ENCODE results near the gene ATP8B3.

Gene ATP8B3

GRCh38 chr19:1818549-1819195, 6.6 kb upstream of the ATP8B3 start (continued):
- TF ChIP-seq ZNF768 (tag by site-specific recombination; IDR thresholded peaks at IDR 0.05) (no peak), ZNF174 (tag by site-specific recombination; IDR thresholded peaks at IDR 0.05) (no peak), ZNF211 (tag by site-specific recombination; IDR thresholded peaks at IDR 0.05; ENCODE audit: low read depth) (no peak), ZNF423 (tag by site-specific recombination; IDR thresholded peaks at IDR 0.05) (no peak), ZNF571 (tag by site-specific recombination; IDR thresholded peaks at IDR 0.05) (no peak)

DNA sequence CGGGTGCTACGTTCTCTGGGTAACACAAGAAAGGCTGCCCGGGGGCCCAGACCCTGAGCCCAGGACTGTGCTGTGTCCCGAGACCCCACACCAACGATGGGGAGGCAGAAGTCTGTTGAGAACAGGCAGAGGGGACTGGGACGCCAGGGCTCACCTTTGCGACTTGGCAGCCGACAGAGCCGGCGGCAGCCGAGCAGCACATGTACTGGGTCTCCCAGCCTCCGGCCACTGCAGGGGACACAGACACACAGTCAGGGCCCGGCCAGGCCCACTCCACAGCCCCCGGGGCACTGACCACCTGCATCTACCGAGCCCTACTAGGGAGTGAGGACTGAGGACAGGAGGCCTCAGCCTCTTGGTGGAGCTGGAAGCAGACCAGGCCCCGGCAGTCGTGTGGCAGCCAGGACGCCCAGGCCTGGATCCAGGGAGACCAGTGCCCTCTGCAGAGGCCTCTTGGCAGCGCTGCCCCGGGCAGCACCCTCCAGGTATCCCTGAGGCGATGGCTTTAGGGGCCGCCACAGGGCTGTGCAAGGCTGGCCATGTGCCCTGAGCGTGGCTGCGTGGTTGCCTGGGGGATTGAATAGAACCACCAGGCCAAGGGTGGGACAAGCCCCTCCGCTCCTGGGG, 5.6 kb upstream of the ATP8B3 start:
- POLR2A ChIA-PET, result no interaction called here
- no peaks in the 10 kb centered on the region for H3K9me3 ChIP-seq (ENCODE audit: control insufficient read depth, insufficient read depth, low read depth, low read length)
- H3K36me3 ChIP-seq (ENCODE audit: control insufficient read depth in 2 of 2, insufficient read depth in 1 of 2, low read length in 2 of 2), result peaks cover 7 to 73% of the 10 kb centered on the region in 2 experiments; a peak in 2 of 3 replicates
- TF ChIP-seq OVOL3 (tag by site-specific recombination; IDR thresholded peaks at IDR 0.05) (no peak), ZNF488 (tag by site-specific recombination; IDR thresholded peaks at IDR 0.05) (no peak), ZNF701 (tag by site-specific recombination; IDR thresholded peaks at IDR 0.05) (no peak), ZNF391 (tag by site-specific recombination; IDR thresholded peaks at IDR 0.05; ENCODE audit: borderline replicate concordance, low read depth) (no peak), ZNF580 (tag by site-specific recombination; IDR thresholded peaks at IDR 0.05) (no peak), ZNF623 (tag by site-specific recombination; IDR thresholded peaks at IDR 0.05) (no peak), ZNF785 (tag by site-specific recombination; IDR thresholded peaks at IDR 0.05) (no peak), ZBTB21 (tag by site-specific recombination; IDR thresholded peaks at IDR 0.05) (no peak), SP7 (tag by site-specific recombination; IDR thresholded peaks at IDR 0.05) (no peak), HOXC10 (CRISPR knock-in tag; IDR thresholded peaks at IDR 0.05) (no peak), ZNF560 (tag by site-specific recombination; IDR thresholded peaks at IDR 0.05; ENCODE audit: borderline replicate concordance) (no peak), ZBTB8A (tag by site-specific recombination; IDR thresholded peaks at IDR 0.05) (no peak), ZXDB (tag by site-specific recombination; IDR thresholded peaks at IDR 0.05) (no peak), ZNF677 (tag by site-specific recombination; IDR thresholded peaks at IDR 0.05) (no peak), EGR2 (tag by site-specific recombination; IDR thresholded peaks at IDR 0.05; ENCODE audit: low read depth) (no peak), ZNF791 (tag by site-specific recombination; IDR thresholded peaks at IDR 0.05) (no peak), SCRT2 (tag by site-specific recombination; IDR thresholded peaks at IDR 0.05) (no peak)
- TF ChIP-seq, protein P1, sequence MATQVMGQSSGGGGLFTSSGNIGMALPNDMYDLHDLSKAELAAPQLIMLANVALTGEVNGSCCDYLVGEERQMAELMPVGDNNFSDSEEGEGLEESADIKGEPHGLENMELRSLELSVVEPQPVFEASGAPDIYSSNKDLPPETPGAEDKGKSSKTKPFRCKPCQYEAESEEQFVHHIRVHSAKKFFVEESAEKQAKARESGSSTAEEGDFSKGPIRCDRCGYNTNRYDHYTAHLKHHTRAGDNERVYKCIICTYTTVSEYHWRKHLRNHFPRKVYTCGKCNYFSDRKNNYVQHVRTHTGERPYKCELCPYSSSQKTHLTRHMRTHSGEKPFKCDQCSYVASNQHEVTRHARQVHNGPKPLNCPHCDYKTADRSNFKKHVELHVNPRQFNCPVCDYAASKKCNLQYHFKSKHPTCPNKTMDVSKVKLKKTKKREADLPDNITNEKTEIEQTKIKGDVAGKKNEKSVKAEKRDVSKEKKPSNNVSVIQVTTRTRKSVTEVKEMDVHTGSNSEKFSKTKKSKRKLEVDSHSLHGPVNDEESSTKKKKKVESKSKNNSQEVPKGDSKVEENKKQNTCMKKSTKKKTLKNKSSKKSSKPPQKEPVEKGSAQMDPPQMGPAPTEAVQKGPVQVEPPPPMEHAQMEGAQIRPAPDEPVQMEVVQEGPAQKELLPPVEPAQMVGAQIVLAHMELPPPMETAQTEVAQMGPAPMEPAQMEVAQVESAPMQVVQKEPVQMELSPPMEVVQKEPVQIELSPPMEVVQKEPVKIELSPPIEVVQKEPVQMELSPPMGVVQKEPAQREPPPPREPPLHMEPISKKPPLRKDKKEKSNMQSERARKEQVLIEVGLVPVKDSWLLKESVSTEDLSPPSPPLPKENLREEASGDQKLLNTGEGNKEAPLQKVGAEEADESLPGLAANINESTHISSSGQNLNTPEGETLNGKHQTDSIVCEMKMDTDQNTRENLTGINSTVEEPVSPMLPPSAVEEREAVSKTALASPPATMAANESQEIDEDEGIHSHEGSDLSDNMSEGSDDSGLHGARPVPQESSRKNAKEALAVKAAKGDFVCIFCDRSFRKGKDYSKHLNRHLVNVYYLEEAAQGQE (tag by site-specific recombination; IDR thresholded peaks at IDR 0.05), result no peak
- TF ChIP-seq, protein P2, sequence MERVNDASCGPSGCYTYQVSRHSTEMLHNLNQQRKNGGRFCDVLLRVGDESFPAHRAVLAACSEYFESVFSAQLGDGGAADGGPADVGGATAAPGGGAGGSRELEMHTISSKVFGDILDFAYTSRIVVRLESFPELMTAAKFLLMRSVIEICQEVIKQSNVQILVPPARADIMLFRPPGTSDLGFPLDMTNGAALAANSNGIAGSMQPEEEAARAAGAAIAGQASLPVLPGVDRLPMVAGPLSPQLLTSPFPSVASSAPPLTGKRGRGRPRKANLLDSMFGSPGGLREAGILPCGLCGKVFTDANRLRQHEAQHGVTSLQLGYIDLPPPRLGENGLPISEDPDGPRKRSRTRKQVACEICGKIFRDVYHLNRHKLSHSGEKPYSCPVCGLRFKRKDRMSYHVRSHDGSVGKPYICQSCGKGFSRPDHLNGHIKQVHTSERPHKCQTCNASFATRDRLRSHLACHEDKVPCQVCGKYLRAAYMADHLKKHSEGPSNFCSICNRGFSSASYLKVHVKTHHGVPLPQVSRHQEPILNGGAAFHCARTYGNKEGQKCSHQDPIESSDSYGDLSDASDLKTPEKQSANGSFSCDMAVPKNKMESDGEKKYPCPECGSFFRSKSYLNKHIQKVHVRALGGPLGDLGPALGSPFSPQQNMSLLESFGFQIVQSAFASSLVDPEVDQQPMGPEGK (tag by site-specific recombination; IDR thresholded peaks at IDR 0.05), result no peak
- no peak overlapping the region for H3K4me3 ChIP-seq (ENCODE audit: low read depth, low read length)
- H3K4me1 ChIP-seq (ENCODE audit: control insufficient read depth, insufficient read depth, low read length), result no peaks in the 10 kb centered on the region
- no peak overlapping the region for H3K27ac ChIP-seq (ENCODE audit: extremely low read depth, low read depth, low read length)
- CTCF ChIA-PET, result no interaction called here

All from HEK293 (cell line).